Stomach (tissue), 9 donors: Measurements from ENCODE around the gene ASTN2. TPM values are rescaled to one million over a fixed set of nuclear protein-coding genes. Genes with fewer than 3 reads are reported as not detected.
A peak's percentile ranks its signal among the peaks of the same experiment; 100 is the strongest.

Experiments
- DNase-seq, 2 donors: peaks; one replicate each; pipeline versions ENCODE4 v3.0.0 to v3.0.0-alpha.2; 2013 to 2019
- H3K27ac ChIP-seq, 5 donors: fragments of 200-600 bp in 4 of 5; sonication (generic) in 4 of 5; one replicate each; pipeline ENCODE4 v1.5.1; 2013 to 2019; ENCODE audit warnings: mild to moderate bottlenecking in 1 of 5, moderate library complexity in 1 of 5
- H3K27me3 ChIP-seq, 3 donors: fragments of 200-600 bp; sonication (generic); one replicate each; pipeline ENCODE4 v1.5.1; 2017 to 2019; ENCODE audit warnings: mixed run types in 1 of 3
- H3K36me3 ChIP-seq, 4 donors: fragments of 200-600 bp; sonication (generic); 1 replicate in 3 of 4; 2 replicates in 1 of 4; pipeline ENCODE4 v1.5.1; 2016 to 2019
- H3K4me1 ChIP-seq, 4 donors: fragments of 200-600 bp; sonication (generic); one replicate each; pipeline ENCODE4 v1.5.1; 2016 to 2019
- H3K4me3 ChIP-seq, 4 donors: fragments of 200-600 bp; sonication (generic) in 3 of 4; one replicate each; pipeline ENCODE4 v1.5.1; 2016 to 2019; ENCODE audit warnings: mild to moderate bottlenecking in 1 of 4
- H3K9me3 ChIP-seq, 4 donors: fragments of 200-600 bp; sonication (generic); one replicate each; pipeline ENCODE4 v1.5.1; 2016 to 2019
- EP300 ChIP-seq: sonication (generic); formaldehyde crosslinking; IDR thresholded peaks from one replicate; pipeline ENCODE4 v1.6.1; 2017; ENCODE audit warnings: antibody characterized with exemption
- POLR2A ChIP-seq, 4 donors: fragments of 450-650 bp; IDR thresholded peaks; one replicate each; pipeline ENCODE4 v1.6.1; 2016; ENCODE audit warnings: antibody characterized with exemption in 4 of 4, control low read depth in 2 of 4, mild to moderate bottlenecking in 1 of 4, moderate library complexity in 1 of 4
- POLR2AphosphoS5 ChIP-seq, 3 donors: sonication (generic); formaldehyde crosslinking; IDR thresholded peaks; one replicate each; pipeline ENCODE4 v1.6.1; 2016; ENCODE audit warnings: antibody characterized with exemption in 3 of 3
- WGBS, 5 donors: extraction: QIAGEN DNeasy Blood & Tissue Kit in 3 of 5; methylation state at CpG; one replicate each; pipeline versions ENCODE4 v1.1.5 to v1.1.7; 2013 to 2018; 5-methylcytosine and 5-hydroxymethylcytosine counted together
- intact Hi-C: fragments of 100-400 bp; cut with DNase I; formaldehyde crosslinking; loops from one replicate; pipeline ENCODE4 v1.15.1; 2023; ENCODE audit warnings: low total_unique reads
- polyA plus RNA-seq, 3 donors: library from polyadenylated mRNA; stranded (reverse); fragments of 200-250 nt; gene quantifications; one replicate each; pipeline ENCODE4 v1.2.3, GENCODE V29; 2013
- total RNA-seq, 5 donors: library from RNA; depleted of rRNA; stranded (reverse); fragments of >200 nt; gene quantifications; one replicate each; pipeline versions ENCODE4 v1.1.0 to v1.2.3, GENCODE V29; 2014 to 2016
- TF ChIP-seq, protein P1 (sequence below), 7 experiments: fragments of 450-650 bp in 4 of 7; fragments of 200-600 bp in 3 of 7; sonication (generic) in 3 of 7; IDR thresholded peaks; one replicate each; pipeline ENCODE4 v1.5.1; 2016 to 2019; ENCODE audit warnings: antibody characterized with exemption in 7 of 7, control low read depth in 2 of 7, mild to moderate bottlenecking in 1 of 7
- donor health status: healthy with polysubstance abuse.
- donor health status: Bipolar disorder and iron deficiency.
- donor health status: healthy.

ASTN2 gene
- total and polyA plus RNA-seq, 8 donors = 2.1 to 22.3 (median 4.2) TPM; not detected in 1

DNA sequence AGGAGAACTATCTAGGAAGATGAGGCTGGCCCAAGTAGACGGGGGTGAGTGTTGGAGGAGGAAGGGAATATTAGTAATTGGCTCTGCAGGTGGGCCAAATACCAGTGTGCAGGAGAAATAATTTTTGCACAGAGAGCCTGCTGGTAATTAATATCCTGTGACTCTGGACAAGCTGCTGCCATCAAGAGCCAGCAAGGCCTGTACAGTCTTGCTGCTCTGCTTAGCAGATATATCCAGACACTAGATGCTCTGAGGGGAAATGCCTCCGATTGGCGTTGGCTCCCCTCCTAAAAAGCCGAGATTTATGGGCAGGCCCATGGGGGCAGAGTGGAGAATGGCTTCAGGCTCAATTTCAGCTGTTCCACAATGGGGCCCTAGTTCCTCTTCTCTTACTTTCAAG is 29.6 kb upstream of the ASTN2 start:
- WGBS, 5 donors = 62 to 68% (median 65%) methylated on average over 4 of the region's 4 CpGs
- TF ChIP-seq, protein P1, sequence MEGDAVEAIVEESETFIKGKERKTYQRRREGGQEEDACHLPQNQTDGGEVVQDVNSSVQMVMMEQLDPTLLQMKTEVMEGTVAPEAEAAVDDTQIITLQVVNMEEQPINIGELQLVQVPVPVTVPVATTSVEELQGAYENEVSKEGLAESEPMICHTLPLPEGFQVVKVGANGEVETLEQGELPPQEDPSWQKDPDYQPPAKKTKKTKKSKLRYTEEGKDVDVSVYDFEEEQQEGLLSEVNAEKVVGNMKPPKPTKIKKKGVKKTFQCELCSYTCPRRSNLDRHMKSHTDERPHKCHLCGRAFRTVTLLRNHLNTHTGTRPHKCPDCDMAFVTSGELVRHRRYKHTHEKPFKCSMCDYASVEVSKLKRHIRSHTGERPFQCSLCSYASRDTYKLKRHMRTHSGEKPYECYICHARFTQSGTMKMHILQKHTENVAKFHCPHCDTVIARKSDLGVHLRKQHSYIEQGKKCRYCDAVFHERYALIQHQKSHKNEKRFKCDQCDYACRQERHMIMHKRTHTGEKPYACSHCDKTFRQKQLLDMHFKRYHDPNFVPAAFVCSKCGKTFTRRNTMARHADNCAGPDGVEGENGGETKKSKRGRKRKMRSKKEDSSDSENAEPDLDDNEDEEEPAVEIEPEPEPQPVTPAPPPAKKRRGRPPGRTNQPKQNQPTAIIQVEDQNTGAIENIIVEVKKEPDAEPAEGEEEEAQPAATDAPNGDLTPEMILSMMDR (IDR thresholded peaks at IDR 0.05) = no peak
- TF ChIP-seq POLR2AphosphoS5 (IDR thresholded peaks at IDR 0.05) = no peak
- TF ChIP-seq EP300 = no peak
- TF ChIP-seq POLR2A (IDR thresholded peaks at IDR 0.05) = no peak
- peaks cover 0 to 10% (median 0%) of the 10 kb centered on the region in 3 donors for H3K27me3 ChIP-seq
- no peak for DNase-seq
- H3K9me3 ChIP-seq = no peaks in the 10 kb centered on the region
- intact Hi-C loops = no loop called here
- H3K4me3 ChIP-seq = no peak overlapping the region
- no peaks in the 10 kb centered on the region for H3K4me1 ChIP-seq
- no peaks in the 10 kb centered on the region for H3K36me3 ChIP-seq
- H3K27ac ChIP-seq = no peak overlapping the region

DNA sequence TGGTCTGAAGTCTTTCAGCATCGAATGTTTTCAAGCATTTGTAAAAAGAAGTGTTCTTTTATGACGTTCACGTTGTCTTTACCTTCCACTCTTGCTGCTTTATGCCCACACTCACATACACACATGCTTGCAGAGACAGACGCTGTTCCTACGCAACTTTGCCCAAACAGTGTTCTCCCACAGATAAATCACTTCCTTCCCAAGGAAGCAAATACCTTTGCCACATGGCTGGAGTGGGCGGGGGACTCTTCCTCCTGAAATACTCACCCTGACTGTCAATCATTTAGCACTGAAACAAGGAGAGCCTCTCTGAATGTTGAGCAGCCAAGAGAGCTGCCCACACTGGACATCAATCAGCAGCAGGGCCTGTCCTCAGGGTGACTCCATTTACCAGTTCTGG is 22.4 kb upstream of the ASTN2 start:
- Histone ChIP-seq H3K27ac (no peak overlapping the region), H3K4me1 (no peaks in the 10 kb centered on the region), H3K4me3 (no peak overlapping the region), H3K9me3 (no peaks in the 10 kb centered on the region), H3K36me3 (no peaks in the 10 kb centered on the region), H3K27me3 (peaks cover 0 to 10% (median 0%) of the 10 kb centered on the region in 3 donors)
- 50 to 69% (median 58%) methylated on average over 6 of the region's 6 CpGs for WGBS, 5 donors
- intact Hi-C loops = no loop called here
- peak in 1 of 2 donors; percentile 3 for DNase-seq
- TF ChIP-seq POLR2A (IDR thresholded peaks at IDR 0.05) (no peak), POLR2AphosphoS5 (IDR thresholded peaks at IDR 0.05) (no peak), EP300 (no peak)
- TF ChIP-seq, protein P1 (IDR thresholded peaks at IDR 0.05) = no peak

DNA sequence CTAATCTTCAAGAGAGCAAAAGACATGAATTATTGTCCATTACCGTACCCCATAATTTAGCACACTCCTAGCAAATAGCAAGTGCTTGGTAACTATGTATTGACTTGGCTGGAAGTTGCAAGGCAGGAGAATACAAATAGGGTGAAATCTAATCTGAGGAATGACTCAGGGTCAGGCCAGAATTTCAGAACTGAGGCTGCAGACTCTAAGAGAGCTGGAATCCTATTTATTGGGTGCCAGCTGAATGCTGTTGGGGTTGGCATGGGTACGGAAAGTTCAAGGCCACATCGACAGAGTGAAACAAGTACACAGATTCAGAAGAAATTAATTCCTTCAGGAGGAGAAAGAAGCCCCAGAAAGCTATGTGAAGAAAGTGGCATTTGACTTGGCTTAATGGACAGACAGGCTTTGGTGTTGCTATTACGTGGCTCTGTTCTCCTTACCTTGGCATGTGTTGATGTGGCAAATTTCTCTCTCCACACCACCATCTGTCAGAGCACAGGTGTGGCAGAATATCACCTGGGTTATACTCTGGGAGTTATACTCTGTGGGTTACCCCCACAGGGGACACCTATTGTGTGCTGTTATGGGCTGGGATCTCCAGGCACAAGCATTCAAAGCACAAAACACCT is 20.9 kb upstream of the ASTN2 start:
- H3K4me3 ChIP-seq = no peak overlapping the region
- WGBS, 5 donors = 34 to 78% (median 46%) methylated on average over 4 of the region's 4 CpGs
- TF ChIP-seq POLR2A (IDR thresholded peaks at IDR 0.05) (no peak), POLR2AphosphoS5 (IDR thresholded peaks at IDR 0.05) (no peak), EP300 (no peak)
- TF ChIP-seq, protein P1 (IDR thresholded peaks at IDR 0.05) = no peak
- no peaks in the 10 kb centered on the region for H3K9me3 ChIP-seq
- H3K4me1 ChIP-seq = no peaks in the 10 kb centered on the region
- H3K27me3 ChIP-seq = peaks cover 0 to 6% (median 0%) of the 10 kb centered on the region in 3 donors
- no peak for DNase-seq
- no peaks in the 10 kb centered on the region for H3K36me3 ChIP-seq
- intact Hi-C loops = no loop called here
- H3K27ac ChIP-seq = no peak overlapping the region

- intact Hi-C loops = no loop called here
Observed at GRCh38 chr9:117434566-117434965, 19.7 kb upstream of the ASTN2 start.

More at GRCh38 chr9:117434566-117434965, 19.7 kb upstream of the ASTN2 start:
- H3K27me3 ChIP-seq = no peaks in the 10 kb centered on the region
- H3K36me3 ChIP-seq = no peaks in the 10 kb centered on the region
- no peaks in the 10 kb centered on the region for H3K9me3 ChIP-seq
- no peak for TF ChIP-seq EP300
- TF ChIP-seq, protein P1 (IDR thresholded peaks at IDR 0.05) = no peak
- TF ChIP-seq POLR2A (IDR thresholded peaks at IDR 0.05) = no peak
- TF ChIP-seq POLR2AphosphoS5 (IDR thresholded peaks at IDR 0.05) = no peak
- no peak for DNase-seq
- no peak overlapping the region for H3K27ac ChIP-seq
- no peak overlapping the region for H3K4me3 ChIP-seq
- H3K4me1 ChIP-seq = no peaks in the 10 kb centered on the region
